AG09319 (cell line): ENCODE results near the gene SLC5A7.

Experiments
- DNase-seq: peaks from one replicate; pipeline ENCODE4 v3.0.0-alpha.2; 2010; ENCODE audit warnings: low read depth; ENCODE audit errors: extremely low read depth
- TF ChIP-seq, protein P1 (sequence below): IDR thresholded peaks from 2 replicates; pipeline ENCODE4 v1.5.1; 2011; ENCODE audit warnings: low read depth, mild to moderate bottlenecking, inconsistent platforms, low read length, moderate library complexity

Gene SLC5A7

DNA sequence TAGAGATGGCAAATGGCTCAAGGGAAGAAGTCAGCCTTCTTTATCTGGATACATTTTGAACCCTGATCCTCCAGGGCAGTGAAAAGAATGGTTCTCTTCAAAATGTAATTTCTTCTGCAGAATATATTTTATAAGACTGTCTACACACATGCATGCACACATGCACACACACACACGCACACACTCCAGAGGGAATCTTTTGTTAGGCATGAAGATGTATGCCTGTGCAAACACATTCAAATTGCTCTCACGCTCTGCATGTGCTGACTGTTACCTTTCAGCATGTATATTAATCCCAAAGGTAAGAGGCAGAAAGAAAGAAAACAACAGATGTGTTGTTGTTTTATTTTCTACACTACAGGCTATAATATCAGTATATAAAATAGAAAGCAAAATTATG, 43.2 kb downstream of the SLC5A7 start:
- no peak for DNase-seq
- TF ChIP-seq, protein P1, sequence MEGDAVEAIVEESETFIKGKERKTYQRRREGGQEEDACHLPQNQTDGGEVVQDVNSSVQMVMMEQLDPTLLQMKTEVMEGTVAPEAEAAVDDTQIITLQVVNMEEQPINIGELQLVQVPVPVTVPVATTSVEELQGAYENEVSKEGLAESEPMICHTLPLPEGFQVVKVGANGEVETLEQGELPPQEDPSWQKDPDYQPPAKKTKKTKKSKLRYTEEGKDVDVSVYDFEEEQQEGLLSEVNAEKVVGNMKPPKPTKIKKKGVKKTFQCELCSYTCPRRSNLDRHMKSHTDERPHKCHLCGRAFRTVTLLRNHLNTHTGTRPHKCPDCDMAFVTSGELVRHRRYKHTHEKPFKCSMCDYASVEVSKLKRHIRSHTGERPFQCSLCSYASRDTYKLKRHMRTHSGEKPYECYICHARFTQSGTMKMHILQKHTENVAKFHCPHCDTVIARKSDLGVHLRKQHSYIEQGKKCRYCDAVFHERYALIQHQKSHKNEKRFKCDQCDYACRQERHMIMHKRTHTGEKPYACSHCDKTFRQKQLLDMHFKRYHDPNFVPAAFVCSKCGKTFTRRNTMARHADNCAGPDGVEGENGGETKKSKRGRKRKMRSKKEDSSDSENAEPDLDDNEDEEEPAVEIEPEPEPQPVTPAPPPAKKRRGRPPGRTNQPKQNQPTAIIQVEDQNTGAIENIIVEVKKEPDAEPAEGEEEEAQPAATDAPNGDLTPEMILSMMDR: no peak

DNA sequence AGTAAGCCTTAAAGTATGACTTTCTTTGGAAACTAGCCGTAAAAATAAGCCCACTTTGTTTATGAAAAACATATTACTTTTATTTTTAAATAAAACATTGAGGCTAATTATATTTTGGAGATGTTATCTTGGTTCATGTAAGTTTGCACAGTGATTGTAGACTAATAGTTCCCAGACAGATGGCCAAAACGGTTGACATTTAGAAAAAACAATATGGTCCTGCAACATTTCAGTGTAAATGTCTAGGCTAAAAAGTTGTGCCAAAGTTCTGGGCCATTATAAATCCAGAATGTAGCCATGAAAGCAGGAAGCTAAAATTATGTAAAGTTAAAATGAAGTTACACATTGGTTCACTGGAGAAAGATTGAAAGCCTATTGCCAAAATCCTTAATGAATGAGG, 43.6 kb downstream of the SLC5A7 start:
- TF ChIP-seq, protein P1: no peak
- DNase-seq: no peak

DNA sequence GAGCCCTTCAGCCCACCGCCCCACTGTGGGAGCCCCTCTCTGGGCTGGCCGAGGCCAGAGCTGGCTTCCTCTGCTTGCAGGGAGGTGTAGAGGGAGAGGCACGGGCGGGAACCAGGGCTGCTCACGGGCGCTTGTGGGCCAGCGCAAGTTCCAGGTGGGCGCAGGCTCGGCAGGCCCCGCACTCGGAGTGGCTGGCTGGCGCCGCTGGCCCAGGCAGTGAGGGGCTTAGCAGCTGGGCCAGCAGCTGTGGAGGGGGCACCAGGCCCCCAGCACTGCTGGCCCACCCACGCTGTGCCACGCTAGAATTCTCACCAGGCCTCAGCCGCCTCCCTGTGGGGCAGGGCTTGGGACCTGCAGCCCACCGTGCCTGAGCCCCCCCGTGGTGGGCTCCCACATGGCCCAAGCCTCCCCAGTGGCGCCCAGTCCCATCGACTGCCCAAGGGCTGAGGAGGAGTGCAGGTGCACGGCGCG, 45.2 kb downstream of the SLC5A7 start:
- TF ChIP-seq, protein P1: no peak
- DNase-seq: no peak

DNA sequence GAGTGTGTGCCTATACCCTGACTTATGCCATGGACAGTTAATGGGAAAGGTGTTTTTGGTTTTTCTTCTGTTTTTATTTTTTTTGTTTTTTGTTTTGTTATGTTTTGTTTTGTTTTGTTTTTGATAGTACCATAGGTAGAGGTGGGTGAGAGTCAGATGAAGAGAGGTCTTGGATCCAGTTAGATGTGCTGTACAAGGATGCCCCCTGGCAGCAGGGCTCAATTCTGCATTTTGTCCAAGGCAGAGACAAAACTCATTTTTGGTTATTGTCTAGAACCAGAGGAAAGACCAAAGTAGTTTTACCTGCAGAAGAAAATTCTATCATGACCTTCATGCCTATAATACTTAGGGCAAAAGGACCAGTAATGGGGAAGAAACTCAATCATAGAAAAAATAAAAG, 48.5 kb downstream of the SLC5A7 start:
- TF ChIP-seq, protein P1: no peak
- DNase-seq: no peak

DNA sequence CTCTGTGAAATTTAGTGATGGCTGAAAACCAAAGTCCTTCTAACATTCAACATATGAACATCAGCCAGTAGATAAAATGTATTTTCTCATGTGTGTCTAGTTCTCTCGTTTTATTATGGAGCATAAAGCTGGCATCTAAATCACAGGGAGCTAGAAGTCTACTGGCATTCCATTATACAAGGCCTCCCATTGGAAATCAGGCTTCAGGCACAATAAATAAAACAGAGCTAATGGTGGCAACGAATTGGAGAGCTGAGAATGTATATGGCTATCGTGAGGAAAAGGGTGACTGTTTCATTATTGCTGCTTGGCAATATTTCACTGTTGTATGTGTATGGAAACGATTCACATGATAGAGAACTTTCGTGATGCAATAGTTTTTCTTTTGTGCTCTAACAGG, 62.4 kb downstream of the SLC5A7 start:
- no peak for DNase-seq
- TF ChIP-seq, protein P1: no peak

DNA sequence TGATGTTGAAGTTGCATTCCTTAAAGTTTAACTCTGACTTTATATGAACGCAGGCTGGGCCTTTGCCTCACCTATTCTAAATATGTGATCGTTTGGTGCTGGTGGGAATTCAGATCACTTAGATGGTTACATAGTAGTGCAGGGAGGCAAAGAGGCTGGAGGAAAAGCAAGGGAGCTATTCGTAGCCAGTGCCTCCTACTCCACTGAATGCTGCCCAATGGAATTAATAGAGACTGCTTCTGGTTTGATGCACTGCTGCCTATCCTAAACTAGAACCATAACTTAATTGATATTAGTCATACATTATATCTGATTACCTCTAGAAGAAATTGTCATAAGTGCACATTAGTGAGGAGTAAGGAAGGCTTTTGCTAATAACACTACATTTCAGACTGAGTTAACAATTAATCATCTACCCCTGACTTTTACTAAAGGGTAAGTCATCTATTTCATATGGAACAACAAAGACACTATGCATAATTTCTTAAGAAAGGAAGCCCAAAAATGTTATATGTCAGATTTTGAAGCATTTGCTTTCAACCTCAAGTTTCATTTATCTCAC, 72.3 kb downstream of the SLC5A7 start:
- no peak for DNase-seq
- TF ChIP-seq, protein P1: no peak

DNA sequence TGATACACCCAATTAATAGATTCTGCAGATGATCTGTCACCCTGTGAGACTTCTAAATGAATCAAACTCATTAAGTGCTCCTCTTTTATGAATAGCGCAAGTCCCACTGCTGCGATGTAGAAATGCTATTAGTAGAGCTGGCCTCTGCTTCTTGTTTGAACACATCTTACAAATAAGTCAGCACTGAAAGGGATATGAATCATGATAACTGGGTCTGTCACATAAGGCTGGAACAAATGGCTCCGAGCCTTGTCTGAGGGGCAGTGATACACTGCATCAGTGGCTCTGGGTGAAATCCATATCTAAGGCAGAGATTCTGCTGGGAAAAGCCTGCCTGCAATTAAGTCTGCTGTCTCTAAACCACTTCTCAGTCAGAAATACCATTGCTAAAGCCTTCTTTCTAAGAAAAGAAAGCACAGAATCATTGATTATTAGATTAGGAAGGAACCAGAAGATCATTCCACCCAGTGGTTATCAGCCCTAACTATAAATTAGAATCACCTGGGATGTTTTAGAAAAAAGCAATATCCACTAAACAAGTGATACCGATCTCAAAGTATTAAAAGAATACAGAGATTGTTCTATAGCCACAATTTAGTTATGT, 75.2 kb downstream of the SLC5A7 start:
- TF ChIP-seq, protein P1: no peak
- no peak for DNase-seq
